Inferior parietal cortex (tissue), 1 donor: Measurements from ENCODE around the gene CXCR1.
"Not testable (repeated sequence)": the region's sequence is repeated elsewhere in the genome, so short reads cannot be mapped to it uniquely, and the experiment has no call there.

Source experiments
- DNase-seq: peaks from one replicate; pipeline ENCODE4 v3.0.0-alpha.2; 2016; ENCODE audit errors: extremely low spot score

CXCR1 gene

GRCh38 chr2:218161644-218162043 is 5.1 kb downstream of the CXCR1 start:
- no peak for DNase-seq

GRCh38 chr2:218155953-218156479 is 10.7 kb downstream of the CXCR1 start:
- DNase-seq, result no peak

GRCh38 chr2:218152777-218153176 is 14.0 kb downstream of the CXCR1 start:
- DNase-seq, result no peak

GRCh38 chr2:218152172-218152571 is 14.6 kb downstream of the CXCR1 start:
- DNase-seq, result no peak

- DNase-seq, result no peak
Measured at GRCh38 chr2:218149848-218150440, 16.8 kb downstream of the CXCR1 start.

- no peak for DNase-seq
Measured at GRCh38 chr2:218149098-218149497, 17.7 kb downstream of the CXCR1 start.

- no peak for DNase-seq
Measured at GRCh38 chr2:218146056-218146455, 20.7 kb downstream of the CXCR1 start.

DNA sequence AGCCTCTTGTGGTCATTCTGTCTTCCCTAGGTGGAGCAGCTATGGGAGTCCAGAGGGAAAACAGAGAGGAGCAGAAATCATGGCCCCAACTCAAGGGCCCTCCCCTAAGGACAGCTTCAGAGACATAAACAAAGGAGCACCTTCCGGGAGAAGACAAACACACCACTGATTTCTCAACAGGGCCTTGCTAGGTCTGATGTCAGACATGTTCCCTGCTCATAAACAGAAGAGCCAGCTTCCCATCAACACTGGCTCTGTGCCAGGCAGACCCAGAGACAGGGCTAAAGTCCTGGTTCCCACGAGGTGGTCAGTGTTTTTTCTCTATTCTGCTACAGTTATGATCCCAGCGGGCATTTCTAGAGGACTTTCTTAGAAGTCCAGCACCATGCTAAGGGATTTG is 21.6 kb downstream of the CXCR1 start:
- DNase-seq, result no peak

- DNase-seq, result no peak
Measured at GRCh38 chr2:218138047-218138446, 28.7 kb downstream of the CXCR1 start.

- DNase-seq, result no peak
Measured at GRCh38 chr2:218137514-218137913, 29.2 kb downstream of the CXCR1 start.

DNA sequence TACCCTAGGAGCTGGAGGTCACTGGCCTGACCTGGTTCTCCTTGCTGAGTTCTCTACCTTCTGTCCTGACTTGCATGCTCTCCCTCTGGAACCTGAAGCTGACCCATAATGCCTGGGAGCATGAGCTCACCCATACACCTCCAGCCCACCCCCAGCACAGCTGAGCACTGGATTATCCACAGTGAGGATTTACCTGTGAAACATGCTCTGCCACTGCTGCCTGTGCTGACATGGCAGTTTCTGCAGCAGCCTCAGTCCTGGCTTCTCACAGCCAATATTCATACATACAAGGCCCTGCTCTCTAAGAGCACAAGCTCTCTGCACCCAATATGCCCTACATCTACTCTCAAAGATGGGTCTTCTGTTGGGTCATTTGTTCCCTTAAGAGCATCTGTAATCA is 35.9 kb downstream of the CXCR1 start:
- DNase-seq, result no peak

DNA sequence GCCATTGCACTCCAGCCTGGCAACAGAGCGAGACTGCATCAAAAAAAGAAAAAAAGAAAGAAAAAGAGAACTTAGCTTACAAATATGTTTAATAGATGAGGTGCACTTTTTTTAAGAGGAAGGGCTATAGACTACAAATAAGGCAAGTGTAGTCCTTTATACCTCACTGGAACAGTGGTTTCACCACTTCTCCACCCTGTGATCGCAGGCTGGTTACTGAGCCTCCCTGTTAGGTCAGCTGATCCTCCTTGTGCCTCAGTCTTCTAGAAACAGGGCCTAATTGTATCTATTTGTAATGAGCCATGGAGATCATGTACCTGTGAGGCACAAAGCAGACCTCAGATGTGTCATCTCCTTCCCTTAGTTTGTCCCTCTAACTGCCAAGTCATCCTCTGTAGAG is 36.4 kb downstream of the CXCR1 start:
- no peak for DNase-seq

- DNase-seq, result no peak
Measured at GRCh38 chr2:218129458-218130135, 37.2 kb downstream of the CXCR1 start.

- DNase-seq, result no peak
Measured at GRCh38 chr2:218128781-218129457, 37.8 kb downstream of the CXCR1 start.

GRCh38 chr2:218127929-218128455 is 38.8 kb downstream of the CXCR1 start:
- DNase-seq, result no peak

DNA sequence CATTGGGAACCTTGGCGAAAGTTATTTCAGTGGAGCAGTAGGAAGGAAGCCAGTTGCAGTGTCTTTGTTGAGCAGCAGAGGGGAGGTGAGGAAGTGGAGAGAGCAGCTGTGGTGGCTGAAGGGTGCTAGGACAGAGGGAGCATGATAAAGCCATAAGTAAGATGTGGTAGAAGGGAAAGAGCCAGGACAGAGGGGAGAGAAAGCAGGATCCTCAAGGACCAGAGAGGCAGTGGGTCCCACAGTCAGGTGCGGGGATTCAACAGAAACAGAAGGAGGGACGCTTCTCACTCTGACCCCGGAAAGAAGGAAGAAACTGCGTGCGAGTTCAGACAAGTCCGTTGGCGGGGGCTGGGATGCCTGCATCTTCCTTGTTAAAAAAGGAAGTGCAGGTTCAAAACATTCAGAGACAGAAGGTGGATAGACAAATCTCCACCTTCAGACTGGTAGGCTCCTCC is 41.1 kb downstream of the CXCR1 start, which contains the start of gene CXCR2:
Gene CXCR2, plus strand, starts transcription at position 403 of the 455 bp plus-strand sequence. CDS start 8,774 bp downstream, outside the sequence.
- DNase-seq, result no peak

DNA sequence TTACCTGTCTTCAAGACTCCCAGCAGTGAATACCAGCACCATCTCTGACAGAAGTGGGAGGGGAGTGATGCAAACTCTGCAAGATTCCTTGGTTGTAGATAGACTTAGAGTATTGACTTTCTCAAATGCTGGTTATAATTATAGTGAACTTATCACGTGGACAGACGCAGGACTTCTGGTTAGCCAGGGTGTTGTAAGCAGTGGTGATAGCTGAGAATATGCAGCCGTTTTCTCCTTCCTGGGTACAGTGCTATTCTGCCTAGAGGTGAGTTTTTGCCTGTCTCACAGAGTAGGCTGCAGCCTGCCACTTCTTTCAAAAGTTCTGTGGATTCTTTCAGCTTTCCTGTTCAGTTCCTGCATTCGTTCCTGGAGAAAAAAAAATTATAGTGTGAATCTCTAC is 41.7 kb downstream of the CXCR1 start:
- DNase-seq, result no peak

- DNase-seq, result no peak
Measured at GRCh38 chr2:218123986-218124385, 42.8 kb downstream of the CXCR1 start.

DNA sequence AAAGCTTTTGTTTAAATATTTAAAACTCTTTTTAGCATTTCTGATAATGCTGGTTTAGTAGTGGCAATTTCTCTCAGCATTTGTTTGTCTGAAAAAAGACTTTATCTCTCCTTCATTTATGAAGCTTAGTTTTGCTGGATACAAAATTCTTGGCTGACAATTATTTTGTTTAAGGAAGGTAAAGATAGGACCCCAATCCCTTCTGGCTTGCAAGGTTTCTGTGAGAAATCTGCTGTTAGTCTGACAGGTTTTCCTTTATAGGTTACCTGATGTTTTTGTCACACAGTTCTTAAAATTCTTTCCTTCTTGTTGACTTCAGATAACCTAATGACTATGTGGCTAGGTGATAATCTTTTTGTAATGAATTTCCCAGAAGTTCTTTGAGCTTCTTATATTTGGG is 44.5 kb downstream of the CXCR1 start:
- not testable (repeated sequence) for DNase-seq

DNA sequence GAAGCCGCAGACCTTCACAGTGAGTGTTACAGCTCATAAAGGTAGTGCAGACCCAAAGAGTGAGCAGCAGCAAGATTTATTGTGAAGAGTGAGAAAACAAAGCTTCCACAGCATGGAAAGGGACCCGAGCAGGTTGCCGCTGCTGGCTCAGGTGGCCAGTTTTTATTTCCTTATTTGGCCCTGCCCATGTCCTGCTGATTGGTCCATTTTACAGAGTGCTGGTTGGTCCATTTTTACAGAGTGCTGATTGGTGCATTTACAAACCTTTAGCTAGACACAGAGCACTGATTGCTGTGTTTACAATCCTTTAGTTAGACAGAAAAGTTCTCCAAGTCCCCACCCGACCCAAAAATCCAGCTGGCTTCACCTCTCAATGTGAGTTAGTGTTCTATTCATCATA is 45.0 kb downstream of the CXCR1 start:
- not testable (repeated sequence) for DNase-seq
